PC-9 (cell line): ENCODE measurements around the gene PDGFD. TPM values are rescaled to one million over a fixed set of nuclear protein-coding genes. Genes with fewer than 3 reads are reported as not detected.

ENCODE experiments used
- BruUV-seq: library from RNA; stranded (reverse); fragments of 400-500 nt; replicated peaks from 2 replicates; lab custom pipeline; 2021; lab: Mats Ljungman, UMichigan
- CTCF ChIA-PET: fragments of 300-600 bp; sonication (Branson Sonifier 250); formaldehyde crosslinking; loops from one replicate; lab custom pipeline; 2022; ENCODE audit warnings: antibody characterized with exemption; lab: Charles Lee
- POLR2A ChIA-PET: fragments of 300-600 bp; sonication (Branson Sonifier 250); formaldehyde crosslinking; loops from one replicate; lab custom pipeline; 2022; ENCODE audit warnings: antibody characterized with exemption; ENCODE audit not compliant: unreplicated experiment; lab: Charles Lee
- DNase-seq, 2 experiments: peaks; one replicate each; pipeline versions ENCODE4 v3.0.0 to v3.0.0-alpha.2; 2015 to 2022; ENCODE audit warnings: mixed read lengths in 1 of 2
- H2AFZ ChIP-seq: fragments of 200-600 bp; sonication (generic); 2 replicates; pipeline ENCODE4 v1.8.1; 2017; ENCODE audit warnings: antibody characterized with exemption
- H3F3A ChIP-seq: fragments of 200-600 bp; sonication (generic); 2 replicates; pipeline ENCODE4 v1.8.1; 2017; ENCODE audit warnings: antibody characterized with exemption, mild to moderate bottlenecking, low read depth; ENCODE audit not compliant: insufficient read depth
- H3K27ac ChIP-seq: fragments of 200-600 bp; sonication (generic); 2 replicates; pipeline ENCODE4 v1.6.1; 2016; ENCODE audit warnings: mixed run types
- H3K27me3 ChIP-seq: fragments of 200-600 bp; sonication (generic); 2 replicates; pipeline ENCODE4 v1.6.1; 2016; ENCODE audit warnings: low read depth, mixed run types; ENCODE audit not compliant: insufficient read depth
- H3K36me3 ChIP-seq: fragments of 200-600 bp; sonication (generic); 2 replicates; pipeline ENCODE4 v1.6.1; 2016; ENCODE audit warnings: low read depth, mixed run types
- H3K4me1 ChIP-seq: fragments of 200-600 bp; sonication (generic); replicated peaks from 2 replicates; pipeline ENCODE4 v1.6.1; 2016; ENCODE audit warnings: mixed run types; ENCODE audit not compliant: insufficient read depth
- H3K4me2 ChIP-seq: fragments of 200-600 bp; sonication (generic); 2 replicates; pipeline ENCODE4 v1.6.1; 2017; ENCODE audit warnings: mixed run types
- H3K4me3 ChIP-seq: fragments of 200-600 bp; sonication (generic); 2 replicates; pipeline ENCODE4 v1.6.1; 2016; ENCODE audit warnings: mixed run types
- H3K79me2 ChIP-seq: fragments of 200-600 bp; sonication (generic); 2 replicates; pipeline ENCODE4 v1.6.1; 2017; ENCODE audit warnings: low read depth, mixed run types
- H3K9me2 ChIP-seq: fragments of 200-600 bp; sonication (generic); 2 replicates; pipeline ENCODE4 v1.8.1; 2017; ENCODE audit warnings: mild to moderate bottlenecking; ENCODE audit not compliant: insufficient read depth
- H3K9me3 ChIP-seq: fragments of 200-600 bp; sonication (generic); 2 replicates; pipeline ENCODE4 v1.8.1; 2016; ENCODE audit warnings: low read depth; ENCODE audit not compliant: insufficient read depth
- H4K20me1 ChIP-seq: fragments of 200-600 bp; sonication (generic); 2 replicates; pipeline ENCODE4 v1.8.1; 2017; ENCODE audit not compliant: insufficient read depth
- CTCF ChIP-seq: fragments of 200-600 bp; sonication (generic); conservative IDR thresholded peaks from 2 replicates; pipeline ENCODE4 v1.6.1; 2017; ENCODE audit warnings: mixed run types, antibody characterized with exemption, mild to moderate bottlenecking, moderate library complexity
- EZH2 ChIP-seq: fragments of 200-600 bp; sonication (generic); IDR thresholded peaks from 2 replicates; pipeline ENCODE4 v1.8.0; 2017; ENCODE audit warnings: antibody characterized with exemption, low read depth
- intact Hi-C: fragments of 100-400 bp; cut with micrococcal nuclease; formaldehyde crosslinking; loops from one replicate; pipeline ENCODE4 v1.10.0; 2022; ENCODE audit not compliant: unreplicated experiment
- total RNA-seq: library from RNA; stranded (reverse); gene quantifications from 2 replicates; pipeline ENCODE4 v1.2.3, GENCODE V29; 2021

The PDGFD gene
- total RNA-seq, 1 experiment from 2014 or later = 6.1 TPM

GRCh38 chr11:103883856-103884255 lies 280.1 kb downstream of the PDGFD start:
- peaks cover 15% of the 10 kb centered on the region for H3K4me1 ChIP-seq
- no peak overlapping the region for H3K27ac ChIP-seq
- H3K9me2 ChIP-seq = no peaks in the 10 kb centered on the region
- H3F3A ChIP-seq = peaks cover 15% of the 10 kb centered on the region
- H3K79me2 ChIP-seq = no peaks in the 10 kb centered on the region
- H3K4me3 ChIP-seq = no peak overlapping the region
- no peak overlapping the region for H2AFZ ChIP-seq
- POLR2A ChIA-PET = no interaction called here
- H3K4me2 ChIP-seq = no peak overlapping the region
- H4K20me1 ChIP-seq = no peaks in the 10 kb centered on the region
- TF ChIP-seq EZH2 (no peak), CTCF (no peak)
- no peaks in the 10 kb centered on the region for H3K36me3 ChIP-seq
- DNase-seq = no peak
- no TSS peak for BruUV-seq
- no peaks in the 10 kb centered on the region for H3K27me3 ChIP-seq
- CTCF ChIA-PET = no interaction called here
- peaks cover 12% of the 10 kb centered on the region for H3K9me3 ChIP-seq
- intact Hi-C loops = no loop called here

DNA sequence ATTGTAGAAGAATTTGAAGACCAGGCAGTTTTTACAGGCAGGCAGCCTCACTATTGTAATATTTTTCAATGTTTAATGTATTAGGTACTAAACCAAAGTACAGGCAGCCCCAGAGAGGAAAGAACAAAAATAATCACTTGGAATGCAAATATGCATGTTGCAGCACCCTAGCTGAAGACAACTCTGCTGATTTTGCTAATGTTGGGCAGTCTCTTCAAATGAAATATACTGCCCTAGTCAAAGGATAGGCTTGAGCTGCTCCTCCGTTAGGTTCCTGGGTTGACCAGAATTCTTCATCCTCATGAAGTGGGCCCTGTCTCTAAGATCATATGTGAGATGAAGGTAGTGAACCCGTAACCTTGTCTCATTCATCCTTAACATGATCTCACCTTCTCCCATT lies 280.7 kb downstream of the PDGFD start:
- peaks cover 14% of the 10 kb centered on the region for H3K9me3 ChIP-seq

DNA sequence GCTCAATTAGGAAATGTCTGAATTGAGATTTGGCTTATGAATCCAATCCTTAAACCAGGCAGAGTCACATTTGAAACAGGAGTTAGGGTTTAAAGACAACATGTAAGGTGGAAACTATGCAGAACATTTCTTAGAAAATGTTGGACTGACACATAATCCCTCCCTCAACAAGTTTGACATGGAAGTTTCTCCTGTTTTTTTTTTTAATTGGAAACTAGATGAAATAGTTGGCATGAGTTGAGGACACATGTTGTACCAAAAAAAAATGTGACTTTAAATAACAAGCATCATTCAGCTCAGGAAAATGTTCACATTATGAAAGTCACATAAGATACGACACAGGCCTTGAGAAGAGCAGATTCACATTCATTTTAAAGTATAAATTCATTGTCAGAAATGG lies 282.4 kb downstream of the PDGFD start:
- H3K4me2 ChIP-seq = no peak overlapping the region
- no peaks in the 10 kb centered on the region for H3F3A ChIP-seq
- 0 out of 2 replicates have a peak, but pooled peaks cover 4% of the 10 kb centered on the region for H3K9me3 ChIP-seq
- no peaks in the 10 kb centered on the region for H3K9me2 ChIP-seq
- no peak overlapping the region for H3K4me3 ChIP-seq
- intact Hi-C loops = no loop called here
- no peak overlapping the region for H3K27ac ChIP-seq
- H4K20me1 ChIP-seq = no peaks in the 10 kb centered on the region
- H3K27me3 ChIP-seq = no peaks in the 10 kb centered on the region
- CTCF ChIA-PET = no interaction called here
- no peak overlapping the region for H2AFZ ChIP-seq
- no peak for TF ChIP-seq CTCF
- no peak for TF ChIP-seq EZH2
- no peak for DNase-seq
- BruUV-seq = no TSS peak
- no peaks in the 10 kb centered on the region for H3K36me3 ChIP-seq
- no peaks in the 10 kb centered on the region for H3K79me2 ChIP-seq
- H3K4me1 ChIP-seq = no peaks in the 10 kb centered on the region
- POLR2A ChIA-PET = no interaction called here

More for the DNA sequence above, 280.7 kb downstream of the PDGFD start:
- Histone ChIP-seq H3F3A (peaks cover 9% of the 10 kb centered on the region), H3K27ac (no peak overlapping the region), H3K27me3 (no peaks in the 10 kb centered on the region), H3K4me2 (no peak overlapping the region), H4K20me1 (no peaks in the 10 kb centered on the region), H3K9me2 (no peaks in the 10 kb centered on the region), H3K36me3 (no peaks in the 10 kb centered on the region), H2AFZ (no peak overlapping the region), H3K4me1 (peaks cover 9% of the 10 kb centered on the region), H3K79me2 (no peaks in the 10 kb centered on the region), H3K4me3 (no peak overlapping the region)
- TF ChIP-seq EZH2 (no peak), CTCF (no peak)
- POLR2A ChIA-PET = no interaction called here
- no TSS peak for BruUV-seq
- CTCF ChIA-PET = no interaction called here
- DNase-seq = no peak
- intact Hi-C loops = no loop called here
